ENCODE data around the gene TBP.

Gene TBP

GRCh38 chr6:170510631-170511030 is 43.5 kb upstream of the TBP start:
- no peak overlapping the region for H3K4me3 ChIP-seq (ENCODE audit: low read depth, low read length)
- DNase-seq (ENCODE audit: low read depth): no peak
- no peak for TF ChIP-seq CTCF (IDR thresholded peaks at IDR 0.05; ENCODE audit: low read depth, low read length, missing control alignments)
- in situ Hi-C loops (cut with HindIII; ENCODE audit: low sequenced_read_pairs): no loop called here

DNA sequence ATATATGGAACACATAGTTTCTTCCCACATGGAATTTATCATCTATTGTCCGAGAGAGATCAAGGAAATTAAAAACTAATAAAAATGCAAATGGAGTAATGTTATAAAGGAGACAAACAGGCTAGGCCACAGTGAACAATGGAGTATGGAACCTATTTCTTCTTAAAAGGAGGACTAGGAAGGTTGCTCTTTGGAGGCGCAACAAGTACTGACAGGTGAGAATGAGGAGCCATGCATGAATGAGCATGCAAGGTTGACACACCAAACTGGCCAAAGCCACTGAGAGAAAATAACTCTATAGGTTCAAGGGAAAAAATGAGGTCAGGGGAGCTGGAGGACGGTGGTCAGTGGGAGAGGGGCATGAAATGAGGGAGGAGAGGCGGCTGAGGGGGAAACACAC is 41.9 kb upstream of the TBP start:
- no peak overlapping the region for H3K4me3 ChIP-seq (ENCODE audit: low read depth, low read length)
- TF ChIP-seq CTCF (IDR thresholded peaks at IDR 0.05; ENCODE audit: low read depth, low read length, missing control alignments): no peak
- DNase-seq (ENCODE audit: low read depth): no peak
- in situ Hi-C loops (cut with HindIII; ENCODE audit: low sequenced_read_pairs): no loop called here

GRCh38 chr6:170514908-170515307 is 39.3 kb upstream of the TBP start:
- no peak for TF ChIP-seq CTCF (IDR thresholded peaks at IDR 0.05; ENCODE audit: low read depth, low read length, missing control alignments)
- no peak for DNase-seq (ENCODE audit: low read depth)
- H3K4me3 ChIP-seq (ENCODE audit: low read depth, low read length): no peak overlapping the region
- in situ Hi-C loops (cut with HindIII; ENCODE audit: low sequenced_read_pairs): no loop called here

DNA sequence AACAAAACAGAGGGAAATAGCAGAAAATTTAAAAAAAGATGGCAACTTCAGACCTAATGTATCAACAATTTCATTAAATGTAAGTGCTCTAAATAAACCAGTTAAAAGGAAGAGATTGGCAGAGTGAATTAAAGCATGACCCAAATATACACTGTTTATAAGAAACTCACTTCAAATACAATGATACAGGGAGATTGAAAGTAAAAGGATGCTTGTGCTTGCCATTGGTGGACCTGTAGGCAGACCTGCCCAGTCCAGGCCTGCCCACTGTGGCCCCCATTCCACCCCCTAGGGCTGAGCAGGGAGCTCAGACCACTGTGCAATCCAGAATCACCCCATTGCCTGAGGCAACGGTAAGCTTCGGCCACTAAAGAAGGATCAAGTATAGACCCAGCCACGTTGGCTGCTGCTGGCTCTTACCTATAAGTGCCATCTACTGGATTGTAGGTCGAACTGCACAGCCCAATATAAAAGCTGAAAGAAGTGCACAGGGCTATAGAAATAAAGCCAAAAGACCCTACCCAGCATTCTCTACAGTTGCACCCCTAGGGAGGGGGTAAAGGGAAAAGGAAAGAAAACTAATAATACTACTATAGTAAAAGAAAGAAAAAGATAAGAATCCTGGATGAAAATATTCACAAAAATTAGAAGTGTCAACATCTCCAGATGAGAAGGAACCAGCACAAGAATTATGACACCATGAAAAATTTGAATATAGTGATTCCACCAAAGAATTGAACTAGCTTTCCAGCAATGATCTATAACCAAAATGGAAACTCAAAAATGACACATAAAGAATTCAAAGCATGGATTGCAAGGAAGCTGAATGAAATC is 37.2 kb upstream of the TBP start:
- in situ Hi-C loops (cut with HindIII; ENCODE audit: low sequenced_read_pairs): no loop called here
- peak; percentile 52 for DNase-seq (ENCODE audit: low read depth)
- TF ChIP-seq CTCF (IDR thresholded peaks at IDR 0.05; ENCODE audit: low read depth, low read length, missing control alignments): peak; percentile 89
- no peak overlapping the region for H3K4me3 ChIP-seq (ENCODE audit: low read depth, low read length)

DNA sequence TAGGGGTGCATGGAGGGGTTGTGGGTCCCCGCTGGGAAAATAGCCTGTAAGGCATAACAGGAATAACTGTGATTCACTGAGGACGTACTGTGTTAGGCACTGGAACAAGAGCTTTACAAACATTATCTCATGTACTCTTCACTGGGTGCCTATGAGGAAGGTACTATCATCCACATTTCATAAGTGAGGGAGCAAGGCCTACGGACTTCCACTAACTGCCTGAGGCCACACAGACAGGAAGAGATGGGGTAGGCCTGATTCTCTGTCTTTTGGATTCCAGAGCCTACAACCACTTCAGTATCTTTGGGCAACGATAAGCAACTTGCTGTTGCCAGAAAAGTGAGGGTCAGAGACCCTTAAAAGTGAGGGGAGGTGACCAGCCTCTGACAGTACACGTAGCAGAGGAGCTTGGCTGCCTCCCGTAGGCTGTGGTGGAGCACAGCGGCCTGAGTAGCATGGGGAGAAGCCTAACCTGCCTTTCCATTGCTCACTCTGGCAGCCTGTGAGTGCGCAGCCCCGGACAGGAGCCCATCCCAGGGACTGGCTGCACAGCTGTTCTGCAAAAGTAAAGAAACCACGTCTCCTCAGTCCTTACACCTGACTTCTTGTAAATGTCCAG is 31.5 kb upstream of the TBP start:
- no peak for DNase-seq (ENCODE audit: low read depth)
- in situ Hi-C loops (cut with HindIII; ENCODE audit: low sequenced_read_pairs): no loop called here
- TF ChIP-seq CTCF (IDR thresholded peaks at IDR 0.05; ENCODE audit: low read depth, low read length, missing control alignments): peak; percentile 58
- no peak overlapping the region for H3K4me3 ChIP-seq (ENCODE audit: low read depth, low read length)

DNA sequence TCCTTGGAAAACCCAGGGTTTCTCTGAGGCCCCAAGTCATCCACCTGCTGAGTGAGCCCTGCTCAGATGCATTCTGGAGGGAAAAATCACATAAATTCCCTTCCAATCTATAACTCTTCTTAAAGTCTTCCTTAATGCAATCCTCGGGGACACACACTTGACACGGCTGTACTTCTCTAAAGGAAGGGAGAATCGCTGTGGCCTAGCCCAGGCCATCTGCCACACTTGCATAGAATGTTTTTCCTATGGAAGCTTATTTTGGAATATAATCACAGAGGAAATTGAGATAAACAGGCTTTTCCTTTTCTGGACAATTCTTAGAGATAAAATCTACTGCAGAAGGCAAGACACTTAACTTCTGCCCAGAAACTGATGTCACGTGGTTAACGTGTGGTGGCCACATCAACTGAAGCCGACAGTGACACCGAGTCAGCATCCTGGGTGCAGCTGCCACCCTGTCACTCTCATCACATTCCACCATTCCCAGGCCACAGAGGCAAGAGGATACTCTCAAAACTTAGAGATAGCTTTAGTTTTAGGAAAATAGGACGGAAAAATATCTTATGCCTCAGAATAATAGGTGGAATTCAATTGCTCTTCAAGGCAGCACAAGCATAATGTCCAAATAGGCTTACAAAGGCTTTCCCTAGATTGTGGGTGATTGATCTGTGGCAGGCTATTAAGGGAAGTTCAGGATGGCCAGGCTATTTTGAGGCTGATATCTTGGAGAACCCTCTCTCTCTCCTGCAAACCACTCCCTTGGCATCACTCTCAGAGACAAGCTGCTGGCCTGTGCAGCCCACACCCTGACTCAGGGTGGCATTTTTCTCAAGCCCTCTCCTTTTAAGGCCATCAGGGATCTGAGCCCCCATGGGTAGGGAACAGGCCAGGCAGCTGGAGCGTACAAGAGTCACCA is 30.7 kb upstream of the TBP start:
- in situ Hi-C loops (cut with HindIII; ENCODE audit: low sequenced_read_pairs): no loop called here

More for the DNA sequence above, 30.7 kb upstream of the TBP start:
- no peak overlapping the region for H3K4me3 ChIP-seq (ENCODE audit: low read depth, low read length)
- TF ChIP-seq CTCF (IDR thresholded peaks at IDR 0.05; ENCODE audit: low read depth, low read length, missing control alignments): no peak
- DNase-seq (ENCODE audit: low read depth): no peak

All from astrocyte of the cerebellum (primary cell).